ENCODE measurements around the gene SFPQ.

SFPQ gene

DNA sequence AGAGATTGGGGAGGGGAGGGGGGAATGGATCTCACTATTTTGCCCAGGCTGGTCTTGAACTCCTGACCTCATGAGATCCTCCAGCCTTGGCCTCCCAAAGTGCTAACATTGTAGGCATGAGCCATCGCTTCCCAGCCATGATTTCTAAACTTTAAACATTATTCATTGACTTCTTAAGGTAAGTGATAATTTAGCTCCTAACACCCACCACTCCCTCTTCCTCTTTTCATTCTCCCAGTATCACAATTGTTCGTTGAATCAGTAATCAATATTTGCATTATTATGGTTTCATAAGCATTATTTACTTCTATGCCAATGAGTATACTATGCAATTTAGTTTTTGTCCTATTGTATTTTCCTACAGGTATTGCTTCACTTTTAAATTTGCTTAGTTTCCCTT lies 33.6 kb upstream of the SFPQ start:
- Histone ChIP-seq H3K18ac (ENCODE audit: low read length) (no peak overlapping the region), H4K91ac (ENCODE audit: low read depth, low read length, poor library complexity) (no peak overlapping the region), H3K79me1 (ENCODE audit: low read depth, low read length) (no peaks in the 10 kb centered on the region), H3K4me2 (ENCODE audit: insufficient read depth, low read length, poor library complexity, severe bottlenecking) (no peak overlapping the region), H3K4me3 (ENCODE audit: low read length in 2 of 2) (no peak overlapping the region), H4K8ac (ENCODE audit: low read depth, low read length) (no peak overlapping the region), H3K27ac (replicated peaks; ENCODE audit: low read length) (no peak overlapping the region), H3K9me3 (replicated peaks in 1 of 2; ENCODE audit: control insufficient read depth in 2 of 2, insufficient read depth in 1 of 2, low read depth in 1 of 2, low read length in 2 of 2) (no peaks in the 10 kb centered on the region), H2BK5ac (ENCODE audit: low read length) (no peak overlapping the region), H2AFZ (ENCODE audit: low read length) (no peak overlapping the region), H2AK5ac (ENCODE audit: low read depth, low read length) (no peak overlapping the region), H3K4ac (ENCODE audit: low read length) (no peak overlapping the region), H3K9ac (ENCODE audit: low read depth, low read length, poor library complexity) (no peak overlapping the region), H3K4me1 (ENCODE audit: control insufficient read depth in 2 of 2, insufficient read depth in 1 of 2, low read depth in 1 of 2, low read length in 2 of 2) (no peaks in the 10 kb centered on the region), H3K14ac (ENCODE audit: low read length) (no peak overlapping the region), H3K27me3 (ENCODE audit: control insufficient read depth in 3 of 3, insufficient read depth in 3 of 3, low read depth in 1 of 3, low read length in 3 of 3) (no peaks in the 10 kb centered on the region), H2BK12ac (ENCODE audit: low read length) (no peak overlapping the region), H2BK15ac (ENCODE audit: low read length) (no peak overlapping the region), H2BK120ac (ENCODE audit: low read depth, low read length) (no peak overlapping the region), H3K36me3 (replicated peaks in 1 of 2; ENCODE audit: control insufficient read depth in 2 of 2, insufficient read depth in 2 of 2, low read length in 2 of 2) (no peaks in the 10 kb centered on the region), H3K23ac (ENCODE audit: low read depth, low read length, poor library complexity) (no peak overlapping the region)
- DNase-seq (ENCODE audit: low spot score) = no peak
- no CpG with 5 or more reads among the region's 2 CpGs for WGBS, 2 donors (ENCODE audit: extremely low coverage in 2 of 2, insufficient read length in 2 of 2, insufficient replicate concordance in 1 of 2)

DNA sequence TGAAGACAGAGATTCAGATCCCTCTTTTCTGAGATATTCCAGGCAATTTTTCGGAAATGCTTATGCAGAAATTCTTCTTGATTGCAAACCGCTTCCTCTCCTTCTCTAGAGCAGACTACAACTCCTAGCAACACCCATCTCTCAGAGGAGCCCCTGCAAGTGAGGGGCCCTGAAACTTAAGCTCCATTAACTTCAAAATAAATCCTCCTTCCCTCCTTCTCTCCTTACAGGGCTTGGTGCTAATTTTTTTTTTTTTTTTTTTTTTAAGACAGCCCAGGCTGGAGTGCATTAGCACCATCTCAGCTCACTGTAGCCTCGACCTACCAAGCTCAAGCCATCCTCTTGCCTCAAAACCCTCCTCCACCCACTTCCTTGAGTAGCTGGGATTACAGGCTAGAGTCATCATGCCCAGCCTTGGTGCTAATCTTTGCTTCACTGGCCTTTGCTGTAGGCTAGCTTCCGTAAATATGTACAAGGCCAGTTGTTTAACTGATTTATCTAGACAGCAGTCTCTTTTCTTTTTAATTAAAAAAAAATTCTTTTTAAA lies 30.2 kb upstream of the SFPQ start:
- Histone ChIP-seq H2BK12ac (ENCODE audit: low read length) (no peak overlapping the region), H3K9ac (ENCODE audit: low read depth, low read length, poor library complexity) (no peak overlapping the region), H3K14ac (ENCODE audit: low read length) (no peak overlapping the region), H3K4me3 (ENCODE audit: low read length in 2 of 2) (no peak overlapping the region), H3K4me2 (ENCODE audit: insufficient read depth, low read length, poor library complexity, severe bottlenecking) (no peak overlapping the region), H3K4ac (ENCODE audit: low read length) (no peak overlapping the region), H2AFZ (ENCODE audit: low read length) (peak overlapping the region; percentile 69), H3K23ac (ENCODE audit: low read depth, low read length, poor library complexity) (no peak overlapping the region), H2BK15ac (ENCODE audit: low read length) (no peak overlapping the region), H3K79me1 (ENCODE audit: low read depth, low read length) (no peaks in the 10 kb centered on the region), H3K27ac (replicated peaks; ENCODE audit: low read length) (no peak overlapping the region), H3K27me3 (ENCODE audit: control insufficient read depth in 3 of 3, insufficient read depth in 3 of 3, low read depth in 1 of 3, low read length in 3 of 3) (no peaks in the 10 kb centered on the region), H2BK120ac (ENCODE audit: low read depth, low read length) (no peak overlapping the region), H4K8ac (ENCODE audit: low read depth, low read length) (no peak overlapping the region), H3K18ac (ENCODE audit: low read length) (no peak overlapping the region), H2BK5ac (ENCODE audit: low read length) (no peak overlapping the region), H3K9me3 (replicated peaks in 1 of 2; ENCODE audit: control insufficient read depth in 2 of 2, insufficient read depth in 1 of 2, low read depth in 1 of 2, low read length in 2 of 2) (no peaks in the 10 kb centered on the region), H4K91ac (ENCODE audit: low read depth, low read length, poor library complexity) (no peak overlapping the region), H2AK5ac (ENCODE audit: low read depth, low read length) (no peak overlapping the region), H3K36me3 (replicated peaks in 1 of 2; ENCODE audit: control insufficient read depth in 2 of 2, insufficient read depth in 2 of 2, low read length in 2 of 2) (no peaks in the 10 kb centered on the region), H3K4me1 (ENCODE audit: control insufficient read depth in 2 of 2, insufficient read depth in 1 of 2, low read depth in 1 of 2, low read length in 2 of 2) (no peaks in the 10 kb centered on the region)
- no peak for DNase-seq (ENCODE audit: low spot score)
- WGBS, 2 donors (ENCODE audit: extremely low coverage in 2 of 2, insufficient read length in 2 of 2, insufficient replicate concordance in 1 of 2) = no CpG with 5 or more reads among the region's 4 CpGs

DNA sequence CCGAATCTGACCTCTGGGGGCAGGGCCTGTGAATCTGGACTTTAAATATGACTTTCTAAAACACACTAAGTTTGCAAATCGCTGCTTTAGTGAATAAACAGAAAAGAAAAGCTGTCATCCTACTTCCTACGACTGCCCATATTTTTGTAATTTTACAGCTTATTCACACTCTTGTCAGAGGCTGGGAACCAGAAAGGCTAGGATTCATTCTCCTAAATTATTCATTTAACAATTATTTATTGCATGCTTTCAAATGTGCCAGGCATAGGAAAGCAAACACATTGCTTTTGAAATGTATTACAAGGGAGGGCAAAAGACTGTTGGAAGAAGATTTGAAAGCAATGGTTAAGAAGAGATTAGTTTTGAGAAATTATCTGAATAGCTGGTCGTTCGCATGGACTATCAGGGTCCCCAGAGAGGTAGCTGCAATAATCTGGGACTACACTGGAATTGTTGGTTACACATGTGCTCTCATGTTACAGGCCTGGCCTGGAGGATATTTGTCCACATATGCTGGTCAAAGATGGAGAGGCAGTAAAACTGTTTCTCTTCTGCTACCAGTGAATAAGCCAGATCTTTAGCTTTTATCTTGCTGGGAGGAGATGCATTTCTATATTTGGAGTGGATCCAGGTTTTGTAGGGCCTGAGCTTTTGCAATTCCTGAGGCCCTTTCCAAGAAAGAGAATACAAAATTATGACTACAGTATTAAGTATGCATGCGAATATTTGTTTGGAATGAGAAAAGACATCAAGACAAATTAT lies 29.6 kb upstream of the SFPQ start:
- DNase-seq (ENCODE audit: low spot score) = no peak
- Histone ChIP-seq H3K14ac (ENCODE audit: low read length) (no peak overlapping the region), H4K8ac (ENCODE audit: low read depth, low read length) (no peak overlapping the region), H2BK15ac (ENCODE audit: low read length) (no peak overlapping the region), H3K9ac (ENCODE audit: low read depth, low read length, poor library complexity) (no peak overlapping the region), H3K27me3 (ENCODE audit: control insufficient read depth in 3 of 3, insufficient read depth in 3 of 3, low read depth in 1 of 3, low read length in 3 of 3) (no peaks in the 10 kb centered on the region), H3K36me3 (replicated peaks in 1 of 2; ENCODE audit: control insufficient read depth in 2 of 2, insufficient read depth in 2 of 2, low read length in 2 of 2) (no peaks in the 10 kb centered on the region), H2BK12ac (ENCODE audit: low read length) (no peak overlapping the region), H3K9me3 (replicated peaks in 1 of 2; ENCODE audit: control insufficient read depth in 2 of 2, insufficient read depth in 1 of 2, low read depth in 1 of 2, low read length in 2 of 2) (no peaks in the 10 kb centered on the region), H4K91ac (ENCODE audit: low read depth, low read length, poor library complexity) (no peak overlapping the region), H3K4me3 (ENCODE audit: low read length in 2 of 2) (no peak overlapping the region), H3K4me2 (ENCODE audit: insufficient read depth, low read length, poor library complexity, severe bottlenecking) (no peak overlapping the region), H3K18ac (ENCODE audit: low read length) (no peak overlapping the region), H2BK120ac (ENCODE audit: low read depth, low read length) (no peak overlapping the region), H3K4me1 (ENCODE audit: control insufficient read depth in 2 of 2, insufficient read depth in 1 of 2, low read depth in 1 of 2, low read length in 2 of 2) (no peaks in the 10 kb centered on the region), H2AFZ (ENCODE audit: low read length) (peak overlapping the region; percentile 69), H3K4ac (ENCODE audit: low read length) (no peak overlapping the region), H3K23ac (ENCODE audit: low read depth, low read length, poor library complexity) (no peak overlapping the region), H2BK5ac (ENCODE audit: low read length) (no peak overlapping the region), H3K27ac (replicated peaks; ENCODE audit: low read length) (no peak overlapping the region), H2AK5ac (ENCODE audit: low read depth, low read length) (no peak overlapping the region), H3K79me1 (ENCODE audit: low read depth, low read length) (no peaks in the 10 kb centered on the region)
- WGBS, 2 donors (ENCODE audit: extremely low coverage in 2 of 2, insufficient read length in 2 of 2, insufficient replicate concordance in 1 of 2) = no CpG with 5 or more reads among the region's 6 CpGs

DNA sequence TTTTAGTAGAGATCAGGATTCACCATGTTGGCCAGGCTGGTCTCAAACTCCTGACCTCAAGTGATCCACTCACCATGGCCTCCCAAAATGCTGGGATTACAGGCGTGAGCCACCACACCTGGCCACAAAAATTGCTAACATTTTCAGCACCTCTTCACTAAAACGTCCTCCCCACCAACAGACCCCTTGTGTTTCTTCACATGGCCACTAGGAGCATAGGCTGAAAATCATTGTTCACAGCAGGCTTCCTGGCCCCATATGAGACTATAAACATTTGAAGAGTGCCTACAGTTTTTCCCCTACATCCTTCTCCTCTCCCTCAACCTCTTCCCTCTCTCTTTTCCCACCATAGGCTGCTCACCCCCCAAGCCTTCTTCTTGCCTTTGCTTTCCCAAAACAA lies 28.0 kb upstream of the SFPQ start:
- H3K79me1 ChIP-seq (ENCODE audit: low read depth, low read length) = no peaks in the 10 kb centered on the region
- H2AFZ ChIP-seq (ENCODE audit: low read length) = peak overlapping the region; percentile 57
- H2BK15ac ChIP-seq (ENCODE audit: low read length) = no peak overlapping the region
- H3K4me2 ChIP-seq (ENCODE audit: insufficient read depth, low read length, poor library complexity, severe bottlenecking) = no peak overlapping the region
- no peak overlapping the region for H3K4ac ChIP-seq (ENCODE audit: low read length)
- H3K4me3 ChIP-seq (ENCODE audit: low read length in 2 of 2) = no peak overlapping the region
- H4K91ac ChIP-seq (ENCODE audit: low read depth, low read length, poor library complexity) = no peak overlapping the region
- H4K8ac ChIP-seq (ENCODE audit: low read depth, low read length) = no peak overlapping the region
- WGBS, 2 donors (ENCODE audit: extremely low coverage in 2 of 2, insufficient read length in 2 of 2, insufficient replicate concordance in 1 of 2) = no CpG with 5 or more reads among the region's 2 CpGs
- H3K36me3 ChIP-seq (replicated peaks in 1 of 2; ENCODE audit: control insufficient read depth in 2 of 2, insufficient read depth in 2 of 2, low read length in 2 of 2) = no peaks in the 10 kb centered on the region
- no peak overlapping the region for H2BK5ac ChIP-seq (ENCODE audit: low read length)
- no peak for DNase-seq (ENCODE audit: low spot score)
- H3K18ac ChIP-seq (ENCODE audit: low read length) = no peak overlapping the region
- H3K27me3 ChIP-seq (ENCODE audit: control insufficient read depth in 3 of 3, insufficient read depth in 3 of 3, low read depth in 1 of 3, low read length in 3 of 3) = no peaks in the 10 kb centered on the region
- no peak overlapping the region for H3K14ac ChIP-seq (ENCODE audit: low read length)
- H3K23ac ChIP-seq (ENCODE audit: low read depth, low read length, poor library complexity) = no peak overlapping the region
- no peaks in the 10 kb centered on the region for H3K9me3 ChIP-seq (replicated peaks in 1 of 2; ENCODE audit: control insufficient read depth in 2 of 2, insufficient read depth in 1 of 2, low read depth in 1 of 2, low read length in 2 of 2)
- no peak overlapping the region for H2AK5ac ChIP-seq (ENCODE audit: low read depth, low read length)
- H2BK12ac ChIP-seq (ENCODE audit: low read length) = no peak overlapping the region
- H3K9ac ChIP-seq (ENCODE audit: low read depth, low read length, poor library complexity) = no peak overlapping the region
- no peak overlapping the region for H3K27ac ChIP-seq (replicated peaks; ENCODE audit: low read length)
- H2BK120ac ChIP-seq (ENCODE audit: low read depth, low read length) = no peak overlapping the region
- no peaks in the 10 kb centered on the region for H3K4me1 ChIP-seq (ENCODE audit: control insufficient read depth in 2 of 2, insufficient read depth in 1 of 2, low read depth in 1 of 2, low read length in 2 of 2)
